ENCODE measurements around the gene CCDC91. TPM values are rescaled to one million over a fixed set of nuclear protein-coding genes. Genes with fewer than 3 reads are reported as not detected.
A peak's percentile ranks its signal among the peaks of the same experiment; 100 is the strongest.

The CCDC91 gene
- total and polyA plus RNA-seq, 2 of the 4 experiments (the other 2 are of a cell fraction) = 8.6 to 14.7 TPM

DNA sequence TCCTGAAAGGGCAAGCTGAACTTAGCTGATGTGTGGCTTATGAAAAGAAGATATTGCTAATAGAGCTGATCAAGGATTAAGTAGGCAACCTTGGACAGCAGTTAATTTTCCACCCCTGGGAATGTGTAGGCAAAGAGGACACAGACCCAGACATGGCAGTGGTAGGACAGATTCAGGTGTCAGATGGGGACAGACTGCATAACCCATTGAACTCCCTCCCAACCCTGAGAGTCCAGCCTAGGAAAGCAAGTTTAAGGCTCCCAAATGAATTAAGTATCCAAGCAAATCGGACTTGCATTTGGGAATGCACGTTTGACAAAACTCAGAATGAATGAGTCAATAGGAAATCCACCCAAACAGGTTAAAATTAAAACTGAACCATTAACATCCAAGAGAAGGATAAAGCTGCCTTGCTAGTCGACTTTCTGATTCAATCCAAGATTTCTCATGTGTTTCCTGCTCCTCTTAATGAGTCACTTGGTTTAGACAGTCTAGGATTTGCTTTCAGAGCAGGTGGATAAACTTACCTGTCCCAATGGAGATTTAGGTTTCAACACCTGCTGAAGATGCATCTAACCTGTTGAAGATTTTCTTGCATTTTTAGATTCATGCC is 385.4 kb downstream of the CCDC91 start:
- no peak overlapping the region for H4K91ac ChIP-seq (ENCODE audit: insufficient read depth, low read depth, low read length)
- WGBS, 2 experiments (ENCODE audit: extremely low coverage in 2 of 2, insufficient read length in 1 of 2) = no CpG with 5 or more reads among the region's 3 CpGs
- H3K79me1 ChIP-seq (ENCODE audit: low read depth in 1 of 2, low read length in 2 of 2) = no peaks in the 10 kb centered on the region
- no peak overlapping the region for H2BK5ac ChIP-seq (ENCODE audit: low read depth, low read length, poor library complexity, severe bottlenecking)
- ChIA-PET POLR2A (ENCODE audit: unreplicated experiment) (no interaction called here), CTCF (interaction anchor here (1.3 kb wide), 1 partner anchor 31 kb away, joined by 4 read pairs; no protein-coding TSS in a partner anchor)
- BruUV-seq (replicated peaks) = no TSS peak
- peaks cover 2% of the 10 kb centered on the region; the same call in 1 of the 2 replicates for H3K9me3 ChIP-seq (ENCODE audit: control insufficient read depth, insufficient read depth, low read length)
- ATAC-seq (ENCODE audit: low read depth) = no peak
- peak overlapping the region; percentile 52; the same call in 1 of the 2 replicates for H2AK5ac ChIP-seq (ENCODE audit: low read depth, low read length)
- H3K14ac ChIP-seq (replicated peaks; ENCODE audit: low read depth, low read length) = no peak overlapping the region
- H3K36me3 ChIP-seq (ENCODE audit: control insufficient read depth, insufficient read depth, low read length) = no peaks in the 10 kb centered on the region
- dilution Hi-C loops (cut with HindIII; ENCODE audit: low sequenced_read_pairs, unreplicated experiment) (no loop called here), in situ Hi-C loops (cut with MboI; ENCODE audit: low sequenced_read_pairs) (no loop called here), intact Hi-C loops (cut with micrococcal nuclease) (no loop called here)
- no peak overlapping the region for H4K8ac ChIP-seq (ENCODE audit: low read depth in 2 of 2, low read length in 2 of 2)
- H2BK20ac ChIP-seq (ENCODE audit: low read depth, low read length) = 0 out of 2 replicates have a peak overlapping the region, but pooled peaks have one; percentile 1
- H3K4ac ChIP-seq (ENCODE audit: low read depth, low read length) = no peak overlapping the region
- no peak overlapping the region for H4K5ac ChIP-seq (ENCODE audit: low read depth, low read length)
- no peaks in the 10 kb centered on the region for H3K27me3 ChIP-seq (ENCODE audit: control insufficient read depth, insufficient read depth, low read length)
- no peak for DNase-seq
- no peak overlapping the region for H3K9ac ChIP-seq (ENCODE audit: low read depth, low read length)
- no peak overlapping the region for H3K18ac ChIP-seq (ENCODE audit: low read depth, low read length)
- peak overlapping the region; percentile 31; the same call in 1 of the 2 replicates for H2BK120ac ChIP-seq (ENCODE audit: low read depth, low read length)
- H4K20me1 ChIP-seq (ENCODE audit: insufficient read depth, low read length) = no peaks in the 10 kb centered on the region
- no peak overlapping the region for H2AFZ ChIP-seq (replicated peaks; ENCODE audit: low read length, poor library complexity)
- H3K56ac ChIP-seq (ENCODE audit: extremely low read depth, insufficient read depth, low read length) = no peak overlapping the region
- H2BK15ac ChIP-seq (ENCODE audit: low read depth, low read length) = peak overlapping the region; percentile 50; the same call in 1 of the 3 replicates
- H3K23ac ChIP-seq (ENCODE audit: low read depth, low read length) = no peak overlapping the region
- H3K4me1 ChIP-seq (ENCODE audit: control insufficient read depth, insufficient read depth, low read length) = peaks cover 7% of the 10 kb centered on the region
- no peak overlapping the region for H3K4me3 ChIP-seq (ENCODE audit: insufficient read depth, low read depth, low read length)
- TF ChIP-seq NFE2L2 (IDR thresholded peaks at IDR 0.05; ENCODE audit: low read depth, low read length) = no peak
- peaks cover 4% of the 10 kb centered on the region for H3K9me1 ChIP-seq (ENCODE audit: insufficient read depth, low read length)
- no peak overlapping the region for H2AK9ac ChIP-seq (replicated peaks; ENCODE audit: low read depth, low read length, poor library complexity)
- no peak overlapping the region for H3K27ac ChIP-seq (ENCODE audit: insufficient read depth, low read length)
- no peak overlapping the region for H3K4me2 ChIP-seq (ENCODE audit: low read depth, low read length)

Data from IMR-90 (cell line).